MCF 10A (cell line): ENCODE data around the gene NBPF3. TPM values are rescaled to one million over a fixed set of nuclear protein-coding genes. Genes with fewer than 3 reads are reported as not detected.
"Not testable (repeated sequence)": the region's sequence is repeated elsewhere in the genome, so short reads cannot be mapped to it uniquely, and the experiment has no call there.

Source experiments
- BruUV-seq: library from RNA; stranded (reverse); fragments of 400-500 nt; replicated peaks from 2 replicates; lab custom pipeline; 2021; lab: Mats Ljungman, UMichigan
- CTCF ChIA-PET: fragments of 300-600 bp; sonication (Branson Sonifier 250); formaldehyde crosslinking; extraction: SDS; loops from one replicate; lab custom pipeline; 2021; ENCODE audit warnings: antibody characterized with exemption, inconsistent platforms; lab: Yijun Ruan, JAX
- POLR2A ChIA-PET: fragments of 300-600, 350-650 bp; sonication (Branson Sonifier 250); formaldehyde crosslinking; extraction: SDS; loops from one replicate; lab custom pipeline; 2020; ENCODE audit warnings: antibody characterized with exemption, inconsistent platforms; lab: Yijun Ruan, JAX
- DNase-seq: peaks from one replicate; pipeline ENCODE4 v3.0.0-alpha.2; 2018; ENCODE audit not compliant: unreplicated experiment
- H3K27ac Mint-ChIP-seq: one replicate; pipeline ENCODE4 v1.8.0; 2022; ENCODE audit warnings: mild to moderate bottlenecking, low read depth, mixed read lengths; ENCODE audit not compliant: unreplicated experiment
- H3K27me3 Mint-ChIP-seq: one replicate; pipeline ENCODE4 v1.8.0; 2022; ENCODE audit warnings: mixed read lengths; ENCODE audit not compliant: insufficient read depth, unreplicated experiment
- H3K36me3 Mint-ChIP-seq: one replicate; pipeline ENCODE4 v1.8.0; 2022; ENCODE audit warnings: mild to moderate bottlenecking, moderate library complexity, mixed read lengths; ENCODE audit not compliant: insufficient read depth, unreplicated experiment
- H3K4me1 Mint-ChIP-seq: one replicate; pipeline ENCODE4 v1.8.0; 2022; ENCODE audit warnings: mixed read lengths; ENCODE audit not compliant: insufficient read depth, unreplicated experiment
- H3K4me3 Mint-ChIP-seq: one replicate; pipeline ENCODE4 v1.8.0; 2022; ENCODE audit warnings: mild to moderate bottlenecking, moderate library complexity, mixed read lengths; ENCODE audit not compliant: unreplicated experiment
- H3K9me3 Mint-ChIP-seq: one replicate; pipeline ENCODE4 v1.8.0; 2022; ENCODE audit warnings: mixed read lengths; ENCODE audit not compliant: unreplicated experiment
- intact Hi-C: fragments of 100-400 bp; cut with micrococcal nuclease; formaldehyde crosslinking; loops from 2 replicates; pipeline ENCODE4 v1.14.1; 2022
- total RNA-seq: library from RNA; stranded (reverse); gene quantifications from 2 replicates; pipeline ENCODE4 v1.2.3, GENCODE V29; 2022
- TF ChIP-seq, protein P1 (sequence below): fragments of 200-600 bp; IDR thresholded peaks from one replicate; pipeline ENCODE4 v1.8.0; 2022; ENCODE audit warnings: antibody characterized with exemption, mild to moderate bottlenecking; ENCODE audit not compliant: unreplicated experiment

Gene NBPF3
- total RNA-seq, 1 experiment from 2014 or later: 6.5 TPM

DNA sequence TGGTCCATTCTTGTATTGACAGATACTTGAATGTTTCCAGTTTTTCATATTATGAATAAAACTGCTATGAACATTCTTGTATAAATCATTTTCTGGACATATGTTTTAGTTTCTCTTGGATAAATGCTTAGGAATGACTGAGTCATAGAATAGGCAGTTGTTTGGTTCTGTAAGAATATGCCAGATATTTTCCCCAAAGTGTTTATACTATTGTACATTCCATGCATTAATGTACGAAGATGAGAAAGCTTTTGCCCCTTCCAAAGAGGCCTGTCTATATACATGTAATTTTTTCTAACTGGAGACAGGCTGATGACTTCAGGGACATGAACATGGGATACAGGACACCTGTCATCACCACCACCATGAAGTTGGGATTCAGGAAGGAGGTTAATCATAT lies 11.3 kb downstream of the NBPF3 start:
- H3K27me3 Mint-ChIP-seq: no peaks in the 10 kb centered on the region
- DNase-seq: no peak

DNA sequence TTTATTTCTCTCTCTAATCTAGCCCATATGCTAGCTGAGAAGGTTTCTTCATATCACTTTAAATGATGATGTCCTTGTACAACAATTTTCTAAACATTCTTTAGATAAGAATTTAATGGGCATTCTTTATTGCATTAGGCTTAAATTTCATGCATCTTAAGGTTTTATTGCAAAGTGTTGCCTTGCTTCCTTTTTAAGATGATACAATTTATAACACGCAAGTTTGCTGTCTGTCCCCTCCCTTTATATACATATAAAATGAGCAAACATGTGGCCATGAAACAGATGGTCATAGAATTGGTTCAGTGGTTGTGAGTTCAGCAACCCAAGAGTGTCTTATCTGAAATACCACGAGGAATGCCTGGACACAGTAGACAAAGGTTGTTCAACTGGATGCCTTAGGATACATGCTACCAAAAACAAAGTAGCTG lies 12.1 kb downstream of the NBPF3 start:
- intact Hi-C loops: no loop called here
- DNase-seq: no peak
- no peaks in the 10 kb centered on the region for H3K9me3 Mint-ChIP-seq
- no peaks in the 10 kb centered on the region for H3K27me3 Mint-ChIP-seq
- H3K4me1 Mint-ChIP-seq: peaks cover 16% of the 10 kb centered on the region
- peaks cover 13% of the 10 kb centered on the region for H3K36me3 Mint-ChIP-seq
- no TSS peak for BruUV-seq
- CTCF ChIA-PET: interaction anchor here (0.6 kb wide), 1 partner anchor 84 kb away, joined by 3 read pairs; no protein-coding TSS in a partner anchor
- no peak overlapping the region for H3K4me3 Mint-ChIP-seq
- POLR2A ChIA-PET: interaction anchor here (1.0 kb wide), 1 partner anchor 330 kb away, joined by 3 read pairs; no protein-coding TSS in a partner anchor
- TF ChIP-seq, protein P1, sequence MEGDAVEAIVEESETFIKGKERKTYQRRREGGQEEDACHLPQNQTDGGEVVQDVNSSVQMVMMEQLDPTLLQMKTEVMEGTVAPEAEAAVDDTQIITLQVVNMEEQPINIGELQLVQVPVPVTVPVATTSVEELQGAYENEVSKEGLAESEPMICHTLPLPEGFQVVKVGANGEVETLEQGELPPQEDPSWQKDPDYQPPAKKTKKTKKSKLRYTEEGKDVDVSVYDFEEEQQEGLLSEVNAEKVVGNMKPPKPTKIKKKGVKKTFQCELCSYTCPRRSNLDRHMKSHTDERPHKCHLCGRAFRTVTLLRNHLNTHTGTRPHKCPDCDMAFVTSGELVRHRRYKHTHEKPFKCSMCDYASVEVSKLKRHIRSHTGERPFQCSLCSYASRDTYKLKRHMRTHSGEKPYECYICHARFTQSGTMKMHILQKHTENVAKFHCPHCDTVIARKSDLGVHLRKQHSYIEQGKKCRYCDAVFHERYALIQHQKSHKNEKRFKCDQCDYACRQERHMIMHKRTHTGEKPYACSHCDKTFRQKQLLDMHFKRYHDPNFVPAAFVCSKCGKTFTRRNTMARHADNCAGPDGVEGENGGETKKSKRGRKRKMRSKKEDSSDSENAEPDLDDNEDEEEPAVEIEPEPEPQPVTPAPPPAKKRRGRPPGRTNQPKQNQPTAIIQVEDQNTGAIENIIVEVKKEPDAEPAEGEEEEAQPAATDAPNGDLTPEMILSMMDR: no peak
- no peak overlapping the region for H3K27ac Mint-ChIP-seq

More for the DNA sequence above, 11.3 kb downstream of the NBPF3 start:
- Mint-ChIP-seq H3K36me3 (peaks cover 19% of the 10 kb centered on the region), H3K9me3 (no peaks in the 10 kb centered on the region), H3K27ac (no peak overlapping the region), H3K4me3 (no peak overlapping the region), H3K4me1 (peaks cover 16% of the 10 kb centered on the region)
- TF ChIP-seq, protein P1: no peak
- POLR2A ChIA-PET: no interaction called here
- CTCF ChIA-PET: no interaction called here
- intact Hi-C loops: no loop called here
- BruUV-seq: no TSS peak

GRCh38 chr1:21453964-21454614 lies 14.2 kb downstream of the NBPF3 start:
- Mint-ChIP-seq H3K4me1 (peaks cover 16% of the 10 kb centered on the region), H3K27ac (peak overlapping the region; percentile 53)
- POLR2A ChIA-PET, intact Hi-C loops, H3K9me3 Mint-ChIP-seq, H3K4me3 Mint-ChIP-seq, H3K27me3 Mint-ChIP-seq, H3K36me3 Mint-ChIP-seq, BruUV-seq: not testable (repeated sequence)
- CTCF ChIA-PET: interaction anchor here (0.6 kb wide), 1 partner anchor 793 kb away, joined by 3 read pairs; no protein-coding TSS in a partner anchor
- peak; percentile 77 for DNase-seq

- H3K4me1 Mint-ChIP-seq: peaks cover 16% of the 10 kb centered on the region
- CTCF ChIA-PET, H3K9me3 Mint-ChIP-seq, BruUV-seq, H3K4me3 Mint-ChIP-seq, intact Hi-C loops, POLR2A ChIA-PET, H3K36me3 Mint-ChIP-seq, H3K27me3 Mint-ChIP-seq, H3K27ac Mint-ChIP-seq, DNase-seq: not testable (repeated sequence)
Measured at GRCh38 chr1:21454904-21455303, 15.0 kb downstream of the NBPF3 start.

GRCh38 chr1:21457654-21458053 lies 17.7 kb downstream of the NBPF3 start:
- ChIA-PET CTCF (interaction anchor here (1.0 kb wide), 1 partner anchor 240 kb away, joined by 3 read pairs; no protein-coding TSS in a partner anchor), POLR2A (no interaction called here)
- H3K27ac Mint-ChIP-seq: no peak overlapping the region
- H3K9me3 Mint-ChIP-seq: no peaks in the 10 kb centered on the region
- H3K36me3 Mint-ChIP-seq: peaks cover 6% of the 10 kb centered on the region
- intact Hi-C loops: no loop called here
- no TSS peak for BruUV-seq
- no peaks in the 10 kb centered on the region for H3K27me3 Mint-ChIP-seq
- TF ChIP-seq, protein P1: no peak
- peaks cover 16% of the 10 kb centered on the region for H3K4me1 Mint-ChIP-seq
- no peak overlapping the region for H3K4me3 Mint-ChIP-seq
- no peak for DNase-seq

DNA sequence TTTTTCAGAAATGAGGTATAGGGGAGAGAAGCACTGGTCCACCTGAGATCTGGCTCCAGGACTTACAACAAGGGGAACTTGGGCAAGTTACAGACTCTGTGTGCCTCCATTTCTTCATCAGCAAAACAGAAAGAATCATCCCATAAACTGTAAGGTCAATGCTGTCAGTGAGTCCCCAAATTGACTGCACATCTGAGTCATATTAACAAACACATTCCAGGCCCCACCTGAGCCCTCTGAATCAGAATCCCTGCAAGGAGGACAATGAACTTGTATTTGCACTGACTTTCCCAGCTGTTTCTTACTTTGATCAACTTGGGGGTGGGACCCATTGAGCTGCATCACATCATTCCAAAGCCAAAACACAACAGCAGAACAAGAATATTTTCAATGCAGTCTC lies 25.2 kb downstream of the NBPF3 start:
- H3K27ac Mint-ChIP-seq, H3K36me3 Mint-ChIP-seq, H3K4me1 Mint-ChIP-seq, BruUV-seq, DNase-seq, H3K27me3 Mint-ChIP-seq, CTCF ChIA-PET, H3K9me3 Mint-ChIP-seq, POLR2A ChIA-PET, intact Hi-C loops, H3K4me3 Mint-ChIP-seq: not testable (repeated sequence)

DNA sequence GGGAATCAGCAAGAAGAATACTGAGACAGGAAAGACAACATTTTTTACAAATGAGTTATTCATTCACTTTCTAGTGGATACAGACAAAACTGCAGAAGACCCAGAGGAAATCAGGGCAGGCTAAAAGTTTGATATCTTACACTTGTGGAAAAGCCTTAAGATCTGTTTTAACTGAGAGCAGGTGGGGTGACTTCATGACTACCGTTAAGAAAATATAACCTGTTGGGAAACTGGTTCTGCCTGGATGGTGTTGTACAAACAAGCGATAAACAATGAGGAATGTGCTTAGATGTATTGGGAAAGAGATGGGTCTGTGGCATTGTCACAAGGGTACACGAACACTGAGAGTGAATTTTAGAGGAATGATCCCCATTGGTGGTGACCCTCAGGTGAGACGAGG lies 28.0 kb downstream of the NBPF3 start:
- H3K27me3 Mint-ChIP-seq, H3K4me1 Mint-ChIP-seq, H3K4me3 Mint-ChIP-seq, CTCF ChIA-PET, POLR2A ChIA-PET, H3K27ac Mint-ChIP-seq, H3K9me3 Mint-ChIP-seq, H3K36me3 Mint-ChIP-seq, BruUV-seq, intact Hi-C loops, DNase-seq: not testable (repeated sequence)
